Heart right ventricle (tissue), 16 donors: ENCODE results near the gene CELF4. TPM values are rescaled to one million over a fixed set of nuclear protein-coding genes. Genes with fewer than 3 reads are reported as not detected.

Experiments
- ATAC-seq, 8 donors: fragments of 200-7000 bp; cut with Tn5 transposase; one replicate each; pipeline ENCODE4 v1.9.1; 2020; ENCODE audit warnings: mild to moderate bottlenecking in 8 of 8, moderate library complexity in 8 of 8, moderate number of reproducible peaks in 1 of 8
- DNase-seq, 2 donors: peaks; one replicate each; pipeline ENCODE4 v3.0.0-alpha.2; 2020
- H3K27ac ChIP-seq, 10 donors: fragments of 200-600 bp; sonication (generic) in 2 of 10; one replicate each; pipeline versions ENCODE4 v1.5.0 to v1.8.0; 2020 to 2022; ENCODE audit warnings: mild to moderate bottlenecking in 3 of 10
- H3K27me3 ChIP-seq, 7 donors: fragments of 200-600 bp; one replicate each; pipeline ENCODE4 v1.8.0; 2021 to 2022; ENCODE audit warnings: mild to moderate bottlenecking in 2 of 7
- H3K36me3 ChIP-seq, 9 donors: fragments of 200-600 bp; sonication (generic) in 1 of 9; one replicate each; pipeline versions ENCODE4 v1.5.0 to v1.8.0; 2020 to 2022; ENCODE audit warnings: mild to moderate bottlenecking in 2 of 9
- H3K4me1 ChIP-seq, 9 donors: fragments of 200-600 bp; sonication (generic) in 1 of 9; one replicate each; pipeline versions ENCODE4 v1.5.0 to v1.8.0; 2020 to 2022; ENCODE audit warnings: mild to moderate bottlenecking in 4 of 9
- H3K4me3 ChIP-seq, 10 donors: fragments of 200-600 bp; sonication (generic) in 2 of 10; one replicate each; pipeline versions ENCODE4 v1.5.0 to v1.8.0; 2020 to 2022; ENCODE audit warnings: mild to moderate bottlenecking in 7 of 10, moderate library complexity in 2 of 10
- H3K9me3 ChIP-seq, 11 donors: fragments of 200-600 bp in 10 of 11; sonication (generic) in 2 of 11; one replicate each; pipeline versions ENCODE4 v1.5.0 to v1.8.0; 2013 to 2022; ENCODE audit warnings: mild to moderate bottlenecking in 2 of 11, control low read depth in 1 of 11, moderate library complexity in 1 of 11
- WGBS, 2 donors: extraction: QIAGEN DNeasy Blood & Tissue Kit; methylation state at CpG; one replicate each; pipeline ENCODE4 v1.1.7; 2013; ENCODE audit warnings: inconsistent platforms in 1 of 2; 5-methylcytosine and 5-hydroxymethylcytosine counted together
- intact Hi-C, 10 donors: fragments of 100-400 bp; cut with DNase I; formaldehyde crosslinking; loops; one replicate each; pipeline versions ENCODE4 v1.11.1 to v1.14.2; 2022
- polyA plus RNA-seq, 2 donors: library from polyadenylated mRNA; stranded (reverse); fragments of 200-250 nt; gene quantifications; one replicate each; pipeline ENCODE4 v1.2.3, GENCODE V29; 2013
- total RNA-seq, 10 donors: library from RNA; stranded (reverse); fragmentation: NEBNext Ultra II Directional in 3 of 10; extraction: Animal tissue kit (Norgen Biotek cat#: 25700) in 3 of 10; gene quantifications; one replicate each; pipeline versions ENCODE4 v1.2.1 to v1.2.4, GENCODE V29; 2021 to 2023
- TF ChIP-seq, protein P1 (sequence below), 9 donors: fragments of 200-600 bp; sonication (generic) in 2 of 9; IDR thresholded peaks; one replicate each; pipeline versions ENCODE4 v1.5.0 to v1.8.0; 2021 to 2022; ENCODE audit warnings: antibody characterized with exemption in 9 of 9, mild to moderate bottlenecking in 5 of 9, moderate library complexity in 1 of 9
- donor health status: Arrhythmogenic right ventricular cardiomyopathy.
- donor health status: ischemic (EF 13 %, LVEDD 7.1; RV severe dilation, severe dysfunction).
- donor health status: healthy with polysubstance abuse.
- donor health status: DM: no; HTN: yes; CAD: no.
- donor health status: DM: no; HTN: no; CAD: no.
- donor health status: ischemic (EF 25% LVEDD 6.9; RV normal size, moderate dysfunction).
- donor health status: ischemic (EF 25% LVEDD 5.7; RV mildly dilated, moderate dysfunction).
- donor health status: healthy.
- donor health status: DM: yes; HTN: yes; CAD: no.
- donor health status: Ischemic cardiomyopathy.
- donor health status: ischemic (EF 35%, LVEDD 5.7; RV mildly dilated, moderate dysfunction).
- donor health status: nonischemic (EF 11% LVEDD 7.7; RV severe dilation, severe dysfunction).
- donor health status: DM: yes; HTN: yes; CAD: no.
- donor health status: PGD.
- donor health status: ischemic (EF 29% LVEDD 5.4; RV normal size, mild dysfunction).
- donor health status: nonischemic (EF 23%, LVEDD 6.1; RV moderate dilation, normal function).

CELF4 gene
- total and polyA plus RNA-seq, 12 donors: 0.07 to 1.2 (median 0.31) TPM; not detected in 1

DNA sequence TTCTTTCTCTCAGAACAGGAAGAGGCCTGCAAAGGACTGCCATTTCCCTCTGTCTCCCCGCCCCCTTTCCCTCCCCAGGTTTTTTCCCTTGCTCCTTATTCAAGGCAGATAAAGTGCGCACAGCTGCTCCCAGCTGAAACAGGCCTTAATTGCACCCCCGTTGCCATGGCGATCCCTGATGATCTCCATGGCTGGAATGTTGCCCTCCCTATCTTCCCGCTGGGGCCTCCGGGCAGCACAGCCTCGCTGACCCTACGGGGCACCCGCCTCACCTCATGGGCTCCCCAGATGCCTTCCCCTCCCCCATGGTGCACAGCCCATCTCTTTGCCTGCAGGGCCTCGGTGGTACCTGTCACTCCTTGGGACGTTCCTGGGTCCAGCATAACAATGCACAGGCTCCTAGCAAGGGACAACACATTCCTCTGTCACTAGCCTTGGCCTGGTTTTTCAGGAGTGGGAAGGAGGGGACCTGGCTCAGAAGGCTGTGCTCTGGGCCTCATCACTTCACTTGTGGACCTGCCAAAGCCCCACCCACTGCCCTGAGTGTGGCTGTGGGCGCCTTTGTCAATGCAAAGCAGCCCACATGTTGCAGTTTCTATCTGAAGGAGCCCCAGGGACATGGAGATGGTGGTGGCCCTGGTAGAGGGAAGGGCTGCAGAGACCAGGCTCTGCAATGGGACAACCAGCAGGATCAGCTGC, 115.0 kb downstream of the CELF4 start:
- peaks cover 0 to 16% (median 0%) of the 10 kb centered on the region in 9 donors for H3K4me1 ChIP-seq
- DNase-seq: peak in 1 of 2 donors; percentile 11
- peak in 6 of 8 donors; percentile 8 to 44 (median 36) for ATAC-seq
- H3K4me3 ChIP-seq: no peak overlapping the region
- no peak overlapping the region for H3K27ac ChIP-seq
- intact Hi-C loops: no loop called here
- H3K36me3 ChIP-seq: no peaks in the 10 kb centered on the region
- 34 to 38% methylated on average over 12 of the region's 12 CpGs for WGBS, 2 donors
- no peaks in the 10 kb centered on the region for H3K9me3 ChIP-seq
- H3K27me3 ChIP-seq: peaks cover 0 to 26% (median 0%) of the 10 kb centered on the region in 7 donors
- TF ChIP-seq, protein P1, sequence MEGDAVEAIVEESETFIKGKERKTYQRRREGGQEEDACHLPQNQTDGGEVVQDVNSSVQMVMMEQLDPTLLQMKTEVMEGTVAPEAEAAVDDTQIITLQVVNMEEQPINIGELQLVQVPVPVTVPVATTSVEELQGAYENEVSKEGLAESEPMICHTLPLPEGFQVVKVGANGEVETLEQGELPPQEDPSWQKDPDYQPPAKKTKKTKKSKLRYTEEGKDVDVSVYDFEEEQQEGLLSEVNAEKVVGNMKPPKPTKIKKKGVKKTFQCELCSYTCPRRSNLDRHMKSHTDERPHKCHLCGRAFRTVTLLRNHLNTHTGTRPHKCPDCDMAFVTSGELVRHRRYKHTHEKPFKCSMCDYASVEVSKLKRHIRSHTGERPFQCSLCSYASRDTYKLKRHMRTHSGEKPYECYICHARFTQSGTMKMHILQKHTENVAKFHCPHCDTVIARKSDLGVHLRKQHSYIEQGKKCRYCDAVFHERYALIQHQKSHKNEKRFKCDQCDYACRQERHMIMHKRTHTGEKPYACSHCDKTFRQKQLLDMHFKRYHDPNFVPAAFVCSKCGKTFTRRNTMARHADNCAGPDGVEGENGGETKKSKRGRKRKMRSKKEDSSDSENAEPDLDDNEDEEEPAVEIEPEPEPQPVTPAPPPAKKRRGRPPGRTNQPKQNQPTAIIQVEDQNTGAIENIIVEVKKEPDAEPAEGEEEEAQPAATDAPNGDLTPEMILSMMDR (IDR thresholded peaks at IDR 0.05): no peak

DNA sequence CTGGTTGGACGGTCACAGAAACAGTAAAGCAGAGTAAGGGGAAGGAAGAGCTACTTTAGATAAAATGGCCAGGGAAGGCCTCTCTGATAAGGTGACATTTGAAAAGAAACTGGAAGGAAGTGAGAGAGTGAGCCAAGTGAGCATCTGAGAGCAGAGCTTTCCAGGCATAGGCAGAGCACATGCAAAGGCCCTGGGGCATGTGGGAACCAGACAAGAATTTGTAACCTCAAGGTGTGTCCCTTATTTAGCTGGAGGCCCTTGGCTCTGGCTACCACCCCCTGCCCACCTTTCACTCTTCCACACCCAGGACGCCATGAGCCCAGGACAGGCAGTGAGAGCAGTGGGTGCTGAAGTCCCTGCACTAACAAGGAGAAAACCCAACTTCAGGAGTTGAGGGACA, 116.0 kb downstream of the CELF4 start:
- Histone ChIP-seq H3K9me3 (no peaks in the 10 kb centered on the region), H3K4me1 (peaks cover 0 to 16% (median 0%) of the 10 kb centered on the region in 9 donors), H3K27me3 (peaks cover 0 to 26% (median 0%) of the 10 kb centered on the region in 7 donors), H3K4me3 (no peak overlapping the region), H3K27ac (no peak overlapping the region), H3K36me3 (no peaks in the 10 kb centered on the region)
- TF ChIP-seq, protein P1 (IDR thresholded peaks at IDR 0.05): no peak
- 42 to 81% methylated on average over 2 of the region's 2 CpGs for WGBS, 2 donors
- intact Hi-C loops: loop anchor here in 5 of 10 donors (5.0 to 10.0 kb wide), 2 partner anchors 85 to 88 kb away; no protein-coding TSS in a partner anchor
- DNase-seq (no peak), ATAC-seq (no peak)

DNA sequence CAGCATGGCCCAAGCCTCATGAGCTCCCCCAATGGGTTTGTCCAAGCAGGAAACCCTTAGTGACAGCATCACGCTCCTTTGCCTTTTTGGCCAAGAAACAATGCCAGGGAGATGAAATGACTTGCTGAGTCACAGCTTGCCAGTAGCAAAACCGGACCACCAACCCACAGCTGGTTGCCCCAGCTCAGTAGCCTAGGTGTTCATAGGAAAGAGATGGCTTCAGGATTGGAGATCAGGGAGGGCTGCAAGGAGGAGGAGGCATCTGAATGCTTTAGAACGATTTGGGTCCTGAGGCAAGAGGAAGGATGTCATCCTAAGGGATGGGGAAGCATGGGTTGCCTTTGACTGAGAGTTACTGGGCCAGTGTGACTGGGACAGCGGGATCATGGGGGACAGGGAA, 116.7 kb downstream of the CELF4 start:
- WGBS, 2 donors: 82 to 85% methylated on average over 4 of the region's 4 CpGs
- Histone ChIP-seq H3K36me3 (no peaks in the 10 kb centered on the region), H3K27me3 (peaks cover 0 to 30% (median 0%) of the 10 kb centered on the region in 7 donors), H3K4me1 (peaks cover 0 to 16% (median 0%) of the 10 kb centered on the region in 9 donors), H3K4me3 (no peak overlapping the region), H3K9me3 (no peaks in the 10 kb centered on the region), H3K27ac (no peak overlapping the region)
- no peak for ATAC-seq
- TF ChIP-seq, protein P1 (IDR thresholded peaks at IDR 0.05): no peak
- no peak for DNase-seq
- intact Hi-C loops: loop anchor here in 5 of 10 donors (5.0 to 10.0 kb wide), 2 partner anchors 86 to 88 kb away; no protein-coding TSS in a partner anchor

DNA sequence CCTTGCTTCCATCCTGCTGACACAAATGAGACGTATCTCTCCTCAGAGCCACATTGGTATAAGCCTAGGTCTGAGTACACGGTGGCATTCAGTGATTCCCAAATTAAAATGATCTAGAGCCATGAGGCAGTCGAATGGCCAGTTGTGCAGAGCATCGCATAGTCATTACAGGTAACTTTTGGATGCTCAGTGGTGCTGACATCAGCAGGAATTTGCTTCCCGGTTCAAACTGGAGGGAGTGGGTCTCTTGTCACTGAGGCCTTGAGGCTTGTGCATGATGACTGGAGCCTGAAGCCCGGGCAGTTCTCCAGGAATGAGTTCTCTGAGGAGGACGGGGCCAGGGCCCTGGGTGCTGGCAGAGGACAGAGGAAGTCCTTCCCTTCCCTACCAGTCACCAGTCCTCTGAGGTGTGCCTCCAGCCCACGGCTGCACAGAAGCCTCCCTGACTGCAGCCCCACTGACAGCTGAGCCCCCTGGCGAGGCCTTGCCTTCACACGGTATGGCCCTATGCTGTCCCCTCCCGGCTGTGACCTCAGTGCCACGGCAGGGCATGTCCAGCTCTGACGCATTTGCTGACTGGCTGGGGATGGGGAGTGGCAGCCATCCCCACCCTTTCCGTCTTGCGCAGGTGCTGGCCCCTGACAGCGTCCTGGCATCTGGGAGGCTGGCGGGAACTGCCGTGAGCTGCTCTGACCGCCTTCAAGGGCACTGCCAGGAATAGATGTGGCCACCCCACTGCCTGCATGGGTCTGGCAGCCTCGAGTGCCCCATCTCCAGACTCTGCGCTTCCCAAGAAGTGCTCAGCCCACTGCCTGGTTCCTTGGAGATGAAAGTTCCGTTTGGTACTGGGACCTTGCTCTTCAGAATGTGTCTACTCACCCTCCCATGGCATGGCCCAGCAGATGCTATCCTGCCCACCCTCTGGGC, 117.4 kb downstream of the CELF4 start:
- Histone ChIP-seq H3K27me3 (peaks cover 0 to 32% (median 0%) of the 10 kb centered on the region in 7 donors), H3K9me3 (no peaks in the 10 kb centered on the region), H3K27ac (no peak overlapping the region), H3K4me3 (no peak overlapping the region), H3K4me1 (peaks cover 0 to 12% (median 0%) of the 10 kb centered on the region in 9 donors), H3K36me3 (no peaks in the 10 kb centered on the region)
- 75 to 80% methylated on average over 22 of the region's 22 CpGs for WGBS, 2 donors
- TF ChIP-seq, protein P1 (IDR thresholded peaks at IDR 0.05): no peak
- DNase-seq (no peak), ATAC-seq (peak in 1 of 8 donors; percentile 19)
- intact Hi-C loops: loop anchor here in 5 of 10 donors (5.0 to 10.0 kb wide), 2 partner anchors 87 to 89 kb away; no protein-coding TSS in a partner anchor
